NCI-H1048 (cell line): ENCODE measurements around the gene PAFAH1B1.

Source experiments
- DNase-seq: peaks from one replicate; lab custom pipeline; 2025; lab: John Stamatoyannopoulos, UW

PAFAH1B1 gene

GRCh38 chr17:2722611-2723010, 129.2 kb downstream of the PAFAH1B1 start:
- DNase-seq, result no peak

- DNase-seq, result no peak
Observed at GRCh38 chr17:2723505-2723996, 130.1 kb downstream of the PAFAH1B1 start.

GRCh38 chr17:2723997-2724783, 130.7 kb downstream of the PAFAH1B1 start:
- DNase-seq, result no peak

- DNase-seq, result no peak
Observed at GRCh38 chr17:2724784-2725164, 131.3 kb downstream of the PAFAH1B1 start.

GRCh38 chr17:2730764-2731353, 137.4 kb downstream of the PAFAH1B1 start:
- no peak for DNase-seq

GRCh38 chr17:2731807-2732206, 138.4 kb downstream of the PAFAH1B1 start:
- DNase-seq, result no peak

- no peak for DNase-seq
Observed at GRCh38 chr17:2734939-2735338, 141.5 kb downstream of the PAFAH1B1 start.
